DMS 273 treated with DMSO at 0.1 percent for 48 hours (cell line): ENCODE results near the gene EIF4G1.
A peak's percentile ranks its signal among the peaks of the same experiment; 100 is the strongest.

ENCODE experiments used
- DNase-seq: peaks from one replicate; lab custom pipeline; 2025; lab: John Stamatoyannopoulos, UW

Gene EIF4G1

GRCh38 chr3:184366619-184367289 is 52.3 kb downstream of the EIF4G1 start:
- no peak for DNase-seq

- DNase-seq: no peak
Observed at GRCh38 chr3:184368116-184368515, 53.7 kb downstream of the EIF4G1 start.

GRCh38 chr3:184368586-184369183 is 54.3 kb downstream of the EIF4G1 start:
- DNase-seq: no peak

- peak; percentile 85 for DNase-seq
Observed at GRCh38 chr3:184371570-184372018, 57.2 kb downstream of the EIF4G1 start.

GRCh38 chr3:184372296-184372821 is 58.0 kb downstream of the EIF4G1 start:
- DNase-seq: no peak

GRCh38 chr3:184372911-184373310 is 58.5 kb downstream of the EIF4G1 start:
- DNase-seq: no peak

- DNase-seq: no peak
Observed at GRCh38 chr3:184373422-184373821, 59.0 kb downstream of the EIF4G1 start.

GRCh38 chr3:184375747-184376461 is 61.5 kb downstream of the EIF4G1 start:
- no peak for DNase-seq

- DNase-seq: no peak
Observed at GRCh38 chr3:184377374-184377773, 63.0 kb downstream of the EIF4G1 start.

GRCh38 chr3:184377882-184378445 is 63.6 kb downstream of the EIF4G1 start, which contains the start of gene THPO:
Gene THPO (minus strand): TSS chr3:184378207. CDS start chr3:184376259, 1,948 bp downstream.
- no peak for DNase-seq

GRCh38 chr3:184378651-184379357 is 64.4 kb downstream of the EIF4G1 start:
- DNase-seq: no peak

- no peak for DNase-seq
Observed at GRCh38 chr3:184379358-184380184, 65.2 kb downstream of the EIF4G1 start, which contains the start of gene CHRD. Gene CHRD (plus strand): TSS chr3:184380054. CDS start chr3:184380319, 265 bp downstream.

GRCh38 chr3:184380185-184380626 is 65.8 kb downstream of the EIF4G1 start:
- peak; percentile 11 for DNase-seq

- no peak for DNase-seq
Observed at GRCh38 chr3:184380627-184381260, 66.3 kb downstream of the EIF4G1 start.

GRCh38 chr3:184381261-184382224 is 67.1 kb downstream of the EIF4G1 start:
- DNase-seq: no peak

GRCh38 chr3:184382326-184383032 is 68.1 kb downstream of the EIF4G1 start:
- DNase-seq: no peak

GRCh38 chr3:184383033-184383740 is 68.8 kb downstream of the EIF4G1 start:
- DNase-seq: no peak

- DNase-seq: no peak
Observed at GRCh38 chr3:184384342-184384741, 69.9 kb downstream of the EIF4G1 start.
